HepG2 (cell line): ENCODE data around the gene FHIT.

ENCODE experiments used
- HNRNPK ChIP-seq: fragments of 200-400 bp; formaldehyde crosslinking; IDR thresholded peaks from 2 replicates; pipeline ENCODE4 v1.6.1; 2018; ENCODE audit warnings: low read length, low read depth, moderate library complexity, mild to moderate bottlenecking; ENCODE audit not compliant: poor library complexity, severe bottlenecking
- JUND ChIP-seq: sonication (generic); formaldehyde crosslinking; IDR thresholded peaks from 2 replicates; pipeline ENCODE4 v1.8.0; 2022; ENCODE audit warnings: mild to moderate bottlenecking, missing genetic modification reagents
- MAFF ChIP-seq: IDR thresholded peaks from 2 replicates; pipeline ENCODE4 v1.6.1; 2011; ENCODE audit warnings: low read depth, low read length, improper control_type of control experiment
- SMAD3 ChIP-seq: sonication (generic); formaldehyde crosslinking; IDR thresholded peaks from 2 replicates; pipeline ENCODE4 v1.4.0; 2020; ENCODE audit warnings: missing genetic modification reagents
- TCF7L2 ChIP-seq: IDR thresholded peaks from 2 replicates; pipeline ENCODE4 v1.6.1; 2011; ENCODE audit warnings: mild to moderate bottlenecking, low read depth, low read length, moderate library complexity
- ZNF318 ChIP-seq: sonication (generic); formaldehyde crosslinking; IDR thresholded peaks from 2 replicates; pipeline ENCODE4 v1.4.0; 2020; ENCODE audit warnings: mild to moderate bottlenecking, missing genetic modification reagents
- ZNF839 ChIP-seq: sonication (generic); formaldehyde crosslinking; IDR thresholded peaks from 2 replicates; pipeline ENCODE4 v1.4.0; 2020; ENCODE audit warnings: missing genetic modification reagents, mild to moderate bottlenecking, borderline replicate concordance
- TF ChIP-seq, protein P1 (sequence below), 2 experiments: sonication (generic) in 1 of 2; formaldehyde crosslinking in 1 of 2; IDR thresholded peaks; 2 replicates each; pipeline versions ENCODE4 v1.5.1 to v1.6.1; 2011 to 2020; ENCODE audit warnings: borderline replicate concordance in 1 of 2, low read depth in 1 of 2, low read length in 1 of 2, mild to moderate bottlenecking in 1 of 2, missing genetic modification reagents in 1 of 2, moderate library complexity in 1 of 2

DNA sequence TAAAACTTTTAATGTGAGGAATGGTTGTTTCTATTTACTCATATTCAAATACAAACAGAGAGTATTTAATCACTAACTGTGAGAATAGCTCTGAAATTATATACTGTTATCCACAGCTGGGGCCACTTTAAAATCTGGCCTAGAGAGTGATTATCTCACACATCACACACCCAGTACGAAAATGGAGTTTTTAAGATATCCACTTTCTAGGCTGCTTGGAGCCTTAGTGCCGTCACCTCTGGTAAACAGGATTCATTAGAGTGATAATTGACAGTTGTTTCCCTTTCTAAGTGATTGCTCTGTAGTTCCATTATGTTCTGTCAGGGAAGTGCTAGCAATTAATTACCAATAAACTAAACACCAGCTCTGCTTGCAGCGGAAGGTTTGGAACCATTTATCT lies 942.4 kb downstream of the FHIT start:
- no peak for TF ChIP-seq ZNF839 (CRISPR knock-in tag)
- no peak for TF ChIP-seq HNRNPK
- no peak for TF ChIP-seq SMAD3 (CRISPR knock-in tag)
- TF ChIP-seq JUND (CRISPR knock-in tag) = no peak
- no peak for TF ChIP-seq TCF7L2
- no peak for TF ChIP-seq MAFF
- TF ChIP-seq, protein P1, sequence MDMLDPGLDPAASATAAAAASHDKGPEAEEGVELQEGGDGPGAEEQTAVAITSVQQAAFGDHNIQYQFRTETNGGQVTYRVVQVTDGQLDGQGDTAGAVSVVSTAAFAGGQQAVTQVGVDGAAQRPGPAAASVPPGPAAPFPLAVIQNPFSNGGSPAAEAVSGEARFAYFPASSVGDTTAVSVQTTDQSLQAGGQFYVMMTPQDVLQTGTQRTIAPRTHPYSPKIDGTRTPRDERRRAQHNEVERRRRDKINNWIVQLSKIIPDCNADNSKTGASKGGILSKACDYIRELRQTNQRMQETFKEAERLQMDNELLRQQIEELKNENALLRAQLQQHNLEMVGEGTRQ (IDR thresholded peaks at IDR 0.05; ENCODE audit: low read depth, low read length) = no peak
- TF ChIP-seq, protein P1 (CRISPR knock-in tag; IDR thresholded peaks at IDR 0.05; ENCODE audit: borderline replicate concordance) = no peak
- TF ChIP-seq ZNF318 (CRISPR knock-in tag) = no peak
